GM19452 (cell line): ENCODE results near the gene TRMT112.

ENCODE experiments used
- ATAC-seq: cut with Tn5 transposase; IDR thresholded peaks from one replicate; pipeline ENCODE4 v1.9.1; 2021; ENCODE audit not compliant: unreplicated experiment

TRMT112 gene

DNA sequence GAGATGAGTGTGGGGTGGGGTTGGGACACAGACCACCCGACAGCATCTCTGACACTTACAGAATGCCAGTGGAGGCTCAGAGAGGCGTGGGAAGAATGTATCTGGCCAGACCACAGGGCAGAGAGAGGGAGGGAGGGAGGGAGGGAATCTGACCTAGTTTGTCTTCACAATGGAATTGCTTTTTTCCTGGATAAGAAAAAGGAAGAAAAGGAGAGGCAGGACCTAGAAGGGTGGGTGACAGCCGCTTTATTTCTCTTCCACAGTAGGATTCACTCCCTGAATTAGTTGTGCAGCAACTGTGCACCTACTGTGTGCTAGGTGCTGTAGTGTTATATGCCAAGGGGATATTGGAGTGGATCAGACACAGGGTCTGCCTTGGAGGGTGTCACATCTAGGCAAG, 22.6 kb downstream of the TRMT112 start:
- no peak for ATAC-seq

DNA sequence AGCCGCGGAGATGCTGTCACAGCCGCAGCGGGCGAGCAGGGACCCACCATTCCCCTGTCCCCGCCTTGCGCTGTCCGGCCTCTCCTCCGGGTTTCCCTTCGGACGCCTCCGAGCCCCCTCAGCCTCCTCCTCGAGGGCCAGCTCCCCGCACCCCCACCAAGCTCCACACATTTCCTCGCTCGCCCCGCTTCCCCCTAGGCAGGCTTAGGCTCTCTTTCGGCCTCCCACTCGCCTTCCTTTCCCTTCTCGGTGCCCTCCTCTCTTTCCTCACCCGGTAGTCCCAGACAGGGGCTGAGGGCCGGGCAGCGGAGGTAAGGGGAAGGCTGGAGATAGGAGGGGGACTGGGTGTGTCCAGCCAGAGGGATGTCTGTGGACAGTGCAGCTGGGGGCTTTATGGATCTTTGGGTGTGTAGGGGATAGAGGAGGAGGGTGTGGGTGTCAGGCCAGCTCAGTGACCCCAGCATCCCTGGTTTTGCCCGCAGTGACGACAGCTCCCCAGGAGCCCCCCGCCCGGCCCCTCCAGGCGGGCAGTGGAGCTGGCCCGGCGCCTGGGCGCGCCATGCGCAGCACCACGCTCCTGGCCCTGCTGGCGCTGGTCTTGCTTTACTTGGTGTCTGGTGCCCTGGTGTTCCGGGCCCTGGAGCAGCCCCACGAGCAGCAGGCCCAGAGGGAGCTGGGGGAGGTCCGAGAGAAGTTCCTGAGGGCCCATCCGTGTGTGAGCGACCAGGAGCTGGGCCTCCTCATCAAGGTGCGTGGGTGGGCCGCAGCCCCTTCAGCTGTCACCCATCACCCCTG, 24.7 kb downstream of the TRMT112 start:
- ATAC-seq = no peak

DNA sequence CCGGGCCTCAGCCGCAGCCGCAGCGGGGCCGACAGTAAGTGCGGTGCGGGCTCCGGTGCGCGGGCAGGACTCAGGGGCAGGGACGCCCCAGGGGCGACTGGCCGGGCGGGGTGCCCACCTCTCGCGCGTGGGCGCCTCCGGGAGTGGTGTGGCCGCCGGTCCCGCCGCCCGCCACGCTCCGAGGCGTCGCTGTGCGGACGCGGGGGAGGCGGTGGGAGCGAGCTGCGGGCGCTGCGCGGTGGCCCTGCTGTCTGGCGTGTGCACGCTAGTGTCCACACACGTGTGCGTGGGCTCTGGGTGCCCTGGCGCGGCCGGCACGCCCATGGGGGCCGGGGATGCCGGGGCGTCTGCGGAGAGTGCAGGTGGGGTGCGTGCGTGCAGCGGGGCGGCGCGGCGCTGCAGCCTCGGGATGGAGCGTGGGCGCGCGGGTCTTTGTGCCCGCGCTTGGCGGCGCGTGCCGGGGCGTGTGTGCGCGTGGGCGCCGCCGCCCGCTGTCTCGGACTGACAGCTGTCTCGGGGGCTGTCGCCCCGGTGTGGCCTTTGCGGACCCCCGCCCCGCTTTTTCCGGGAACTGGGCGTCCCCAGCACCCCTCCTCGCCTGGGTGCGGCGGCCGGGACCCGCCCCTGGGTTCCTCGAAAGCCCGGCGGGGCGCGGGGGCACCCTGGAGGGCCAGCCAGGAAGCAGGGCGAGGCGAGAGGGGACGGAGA, 25.5 kb downstream of the TRMT112 start:
- ATAC-seq = no peak

DNA sequence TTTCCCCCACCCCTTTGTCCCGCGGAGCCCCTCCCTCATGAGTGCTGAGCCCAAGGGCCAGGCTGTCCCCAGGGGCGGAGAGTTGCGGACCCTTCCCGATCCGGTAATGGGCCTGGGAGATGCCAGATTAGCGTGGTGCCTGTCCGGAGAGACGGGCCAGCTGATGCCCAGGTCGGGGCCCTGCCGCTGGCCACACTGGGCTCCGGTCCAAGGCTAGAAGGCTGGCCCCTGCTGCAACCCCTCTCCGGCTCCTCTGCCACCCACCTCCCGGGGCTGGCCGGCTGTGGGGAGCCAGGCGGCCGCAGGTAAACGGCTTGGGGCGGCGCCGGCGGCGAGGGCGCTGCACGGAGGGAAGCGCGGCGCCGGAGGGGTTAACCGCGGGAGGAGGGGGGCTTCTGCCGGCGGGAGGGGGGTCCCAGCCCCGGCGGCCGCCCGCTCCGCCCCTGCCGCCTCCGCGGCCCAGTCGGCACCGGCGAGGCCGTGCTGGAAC, 26.1 kb downstream of the TRMT112 start, which contains the start of gene KCNK4:
Gene KCNK4 (plus strand): TSS at position 41 of the 490 bp plus-strand sequence. CDS start 1,717 bp downstream, outside the sequence.
- no peak for ATAC-seq

DNA sequence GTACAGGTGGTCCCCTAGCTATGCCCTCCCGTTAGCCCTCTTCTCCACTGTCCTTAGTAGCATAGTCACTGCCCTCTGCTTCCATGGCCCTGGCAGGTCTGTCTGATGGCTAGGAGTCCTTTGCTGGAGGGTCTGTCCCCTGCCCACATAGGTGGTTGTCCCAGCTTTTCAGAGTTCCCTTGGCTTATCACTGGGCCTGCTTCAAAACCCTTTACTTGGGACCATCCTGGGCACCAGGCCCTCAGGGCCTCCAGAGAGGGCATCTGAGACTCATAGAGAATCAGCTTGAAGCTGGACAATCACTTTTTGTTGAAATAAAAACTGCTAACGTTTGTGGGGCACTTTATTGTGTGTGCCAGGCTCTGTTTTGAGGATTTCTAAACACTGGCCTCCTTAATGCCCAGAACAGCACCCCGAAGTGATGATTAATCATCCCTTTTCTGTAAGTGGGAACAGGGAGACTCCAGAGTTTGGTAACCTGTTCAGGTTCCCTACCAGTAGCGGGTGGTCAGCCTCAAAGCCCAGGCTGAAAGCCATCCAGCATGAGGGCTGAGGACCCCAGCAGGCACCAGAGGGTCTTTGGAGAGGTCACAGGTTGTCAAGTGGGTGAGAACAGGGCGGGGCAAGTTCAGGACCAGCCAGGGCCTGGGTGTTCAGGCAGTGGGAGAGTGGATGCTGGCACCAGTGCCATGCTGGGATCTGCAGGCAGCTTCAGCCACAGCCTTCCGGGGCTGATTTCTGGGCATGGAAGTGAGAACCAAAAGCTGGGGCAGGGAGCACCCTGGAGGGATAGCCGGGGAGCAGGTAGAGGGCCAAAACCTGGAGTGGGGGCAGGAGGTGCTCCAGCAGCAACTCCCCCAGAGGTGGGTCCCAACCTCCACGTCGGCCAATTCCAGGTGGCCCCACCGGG, 26.8 kb downstream of the TRMT112 start:
- no peak for ATAC-seq

DNA sequence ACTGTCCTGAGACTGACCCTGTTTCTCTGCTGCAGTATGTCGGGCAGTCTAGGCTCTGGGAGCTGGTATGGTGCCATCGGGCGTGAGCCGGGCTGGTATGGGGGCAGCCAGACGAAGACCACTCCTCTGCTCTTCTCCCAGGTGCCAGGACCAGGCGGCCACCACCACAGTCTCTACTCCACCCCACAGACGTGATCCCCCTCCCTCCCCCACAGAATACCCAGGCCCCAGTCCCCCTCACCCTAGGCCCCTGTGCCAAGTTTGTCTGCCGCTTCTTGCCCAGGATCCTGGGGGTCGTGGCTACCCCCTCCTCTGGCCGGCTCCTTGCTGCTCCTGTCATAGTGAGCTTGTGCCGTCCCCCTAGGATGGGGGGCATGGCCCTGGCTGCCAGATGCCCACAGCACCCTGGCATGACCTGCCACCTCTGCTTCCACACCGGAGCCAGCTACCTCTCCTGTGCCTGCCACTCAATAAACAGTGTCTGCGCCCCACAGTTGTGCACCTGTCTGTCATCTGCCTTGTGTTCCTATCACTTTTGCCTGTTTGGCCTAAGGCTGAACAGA, 28.3 kb downstream of the TRMT112 start:
- ATAC-seq = no peak

DNA sequence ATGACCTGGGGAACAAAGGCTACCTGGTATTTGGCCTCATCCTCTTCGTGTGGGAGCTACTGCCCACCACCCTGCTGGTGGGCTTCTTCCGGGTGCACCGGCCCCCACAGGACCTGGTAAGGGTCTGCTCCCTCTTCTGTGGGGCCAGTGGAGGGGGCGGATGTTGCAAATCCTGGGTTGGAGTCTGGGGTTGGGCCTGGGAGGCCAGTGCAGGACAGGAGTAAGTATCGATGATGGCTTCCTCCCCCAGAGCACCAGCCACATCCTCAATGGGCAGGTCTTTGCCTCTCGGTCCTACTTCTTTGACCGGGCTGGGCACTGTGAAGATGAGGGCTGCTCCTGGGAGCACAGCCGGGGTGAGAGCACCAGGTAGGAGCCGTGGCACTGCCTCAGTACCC, 29.0 kb downstream of the TRMT112 start:
- no peak for ATAC-seq

DNA sequence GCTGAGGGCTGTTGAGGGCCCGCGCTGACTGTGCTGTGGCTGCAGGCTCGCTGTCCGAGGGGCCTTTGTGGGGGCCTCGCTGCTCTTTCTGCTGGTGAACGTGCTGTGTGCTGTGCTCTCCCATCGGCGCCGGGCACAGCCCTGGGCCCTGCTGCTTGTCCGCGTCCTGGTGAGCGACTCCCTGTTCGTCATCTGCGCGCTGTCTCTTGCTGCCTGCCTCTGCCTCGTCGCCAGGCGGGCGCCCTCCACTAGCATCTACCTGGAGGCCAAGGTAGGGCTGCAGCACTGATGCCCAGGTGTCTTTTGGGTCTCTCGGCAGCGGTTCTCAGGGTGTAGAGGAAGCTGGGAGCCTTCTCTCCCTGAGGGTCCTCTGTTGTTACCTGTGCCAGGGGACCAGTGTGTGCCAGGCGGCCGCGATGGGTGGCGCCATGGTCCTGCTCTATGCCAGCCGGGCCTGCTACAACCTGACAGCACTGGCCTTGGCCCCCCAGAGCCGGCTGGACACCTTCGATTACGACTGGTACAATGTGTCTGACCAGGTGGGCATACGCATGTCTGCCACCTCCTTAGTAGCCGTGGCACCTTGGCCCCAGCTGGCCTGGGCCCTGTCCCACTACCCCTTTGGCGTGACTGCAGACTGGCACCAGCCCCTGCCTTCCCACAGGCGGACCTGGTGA, 29.5 kb downstream of the TRMT112 start:
- no peak for ATAC-seq

DNA sequence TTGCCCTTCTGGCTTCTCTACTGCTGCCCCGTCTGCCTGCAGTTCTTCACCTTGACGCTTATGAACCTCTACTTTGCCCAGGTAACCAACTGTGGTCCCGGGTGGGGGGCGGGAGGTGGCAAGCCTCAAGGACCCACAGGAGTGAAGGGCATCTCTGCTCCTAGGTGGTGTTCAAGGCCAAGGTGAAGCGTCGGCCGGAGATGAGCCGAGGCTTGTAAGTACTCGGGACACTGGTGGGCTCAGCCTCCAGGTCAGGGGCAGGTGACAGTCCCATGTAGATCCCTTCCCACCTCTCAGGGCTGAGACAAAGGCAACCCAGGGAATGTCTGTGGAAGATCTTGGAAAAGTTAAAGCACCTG, 30.6 kb downstream of the TRMT112 start:
- no peak for ATAC-seq

DNA sequence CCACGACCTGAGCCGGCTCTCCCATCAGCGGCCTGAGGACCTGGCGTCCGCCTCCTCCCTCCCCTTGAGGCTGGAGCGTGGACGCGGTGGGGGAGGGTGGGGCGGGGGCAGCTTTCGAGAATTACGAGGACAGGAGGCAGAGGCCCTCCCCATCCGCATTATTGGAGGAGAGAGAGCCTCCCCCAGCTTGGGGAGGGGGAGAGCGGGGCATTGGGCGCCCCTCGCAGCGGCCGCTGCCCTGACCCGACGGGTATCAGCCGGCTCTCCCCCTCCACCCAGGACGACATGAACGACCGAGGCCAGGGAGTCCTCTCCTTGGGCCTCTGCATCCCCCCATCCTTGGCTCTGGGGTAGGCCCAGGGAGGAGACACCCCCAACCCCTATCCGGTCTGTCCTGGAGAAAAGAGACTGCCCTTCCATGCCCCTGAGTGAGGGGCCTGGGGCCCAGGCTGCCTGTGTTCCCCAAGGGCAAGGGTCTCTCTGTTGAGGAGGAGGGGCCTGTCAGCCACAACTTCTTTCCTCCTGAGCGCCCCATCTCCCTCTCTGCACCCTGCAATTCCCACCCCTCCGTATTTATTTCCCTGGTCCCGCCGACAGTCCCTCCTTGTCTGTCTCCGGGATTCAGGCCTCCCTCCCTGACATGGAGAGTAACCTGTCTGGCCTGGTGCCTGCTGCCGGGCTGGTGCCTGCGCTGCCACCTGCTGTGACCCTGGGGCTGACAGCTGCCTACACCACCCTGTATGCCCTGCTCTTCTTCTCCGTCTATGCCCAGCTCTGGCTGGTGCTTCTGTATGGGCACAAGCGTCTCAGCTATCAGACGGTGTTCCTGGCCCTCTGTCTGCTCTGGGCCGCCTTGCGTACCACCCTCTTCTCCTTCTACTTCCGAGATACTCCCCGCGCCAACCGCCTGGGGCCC, 31.2 kb downstream of the TRMT112 start:
- no peak for ATAC-seq

DNA sequence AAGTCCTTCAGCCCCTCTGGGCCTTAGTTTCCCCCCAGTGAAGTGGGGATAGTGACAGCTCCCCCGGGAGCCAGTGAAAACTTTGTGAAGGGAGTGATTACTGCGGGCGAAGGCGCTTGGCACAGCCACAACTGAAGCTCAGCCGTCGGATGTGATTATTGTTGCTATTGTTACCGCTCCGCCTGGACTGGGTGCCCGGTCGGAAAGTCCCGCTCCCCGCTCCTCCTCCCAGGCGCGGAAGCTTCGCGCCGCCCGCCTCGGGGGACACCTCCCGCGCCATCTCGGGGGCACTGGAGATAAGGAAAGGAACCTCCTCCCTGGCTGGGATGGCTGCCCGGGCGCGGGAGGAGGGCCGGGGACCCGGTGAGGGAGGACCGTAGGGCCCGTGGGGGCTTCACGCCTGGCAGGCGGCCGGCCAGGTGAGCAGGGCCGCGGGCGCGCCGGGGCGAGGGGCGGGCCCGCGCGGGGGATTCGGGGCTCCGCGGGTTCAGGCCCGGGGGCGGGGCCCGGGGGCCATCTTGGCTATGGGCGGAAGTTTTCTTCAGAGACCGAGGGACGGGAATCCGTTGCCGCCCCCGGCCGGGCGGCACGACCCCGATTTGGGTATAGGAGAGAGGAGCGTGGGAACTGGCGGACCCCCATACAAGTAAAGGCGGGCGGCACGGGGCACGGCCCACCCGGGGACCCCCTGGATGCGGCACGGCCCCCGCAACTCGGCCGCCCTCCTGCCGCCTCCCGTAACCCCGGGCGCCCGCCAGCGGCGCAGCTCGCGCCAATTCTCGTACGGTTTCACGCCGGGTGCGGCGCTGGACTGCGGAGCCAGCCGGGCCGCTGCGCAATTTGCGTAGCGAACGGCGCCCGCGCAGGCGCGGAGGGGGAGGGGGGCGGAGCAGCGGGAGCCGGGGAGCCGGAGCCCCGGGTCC, 32.1 kb downstream of the TRMT112 start, which contains the start of gene GPR137:
Gene GPR137 (plus strand): TSS at position 887 of the 923 bp plus-strand sequence. CDS start 677 bp downstream, outside the sequence.
- ATAC-seq = peak; percentile 67

DNA sequence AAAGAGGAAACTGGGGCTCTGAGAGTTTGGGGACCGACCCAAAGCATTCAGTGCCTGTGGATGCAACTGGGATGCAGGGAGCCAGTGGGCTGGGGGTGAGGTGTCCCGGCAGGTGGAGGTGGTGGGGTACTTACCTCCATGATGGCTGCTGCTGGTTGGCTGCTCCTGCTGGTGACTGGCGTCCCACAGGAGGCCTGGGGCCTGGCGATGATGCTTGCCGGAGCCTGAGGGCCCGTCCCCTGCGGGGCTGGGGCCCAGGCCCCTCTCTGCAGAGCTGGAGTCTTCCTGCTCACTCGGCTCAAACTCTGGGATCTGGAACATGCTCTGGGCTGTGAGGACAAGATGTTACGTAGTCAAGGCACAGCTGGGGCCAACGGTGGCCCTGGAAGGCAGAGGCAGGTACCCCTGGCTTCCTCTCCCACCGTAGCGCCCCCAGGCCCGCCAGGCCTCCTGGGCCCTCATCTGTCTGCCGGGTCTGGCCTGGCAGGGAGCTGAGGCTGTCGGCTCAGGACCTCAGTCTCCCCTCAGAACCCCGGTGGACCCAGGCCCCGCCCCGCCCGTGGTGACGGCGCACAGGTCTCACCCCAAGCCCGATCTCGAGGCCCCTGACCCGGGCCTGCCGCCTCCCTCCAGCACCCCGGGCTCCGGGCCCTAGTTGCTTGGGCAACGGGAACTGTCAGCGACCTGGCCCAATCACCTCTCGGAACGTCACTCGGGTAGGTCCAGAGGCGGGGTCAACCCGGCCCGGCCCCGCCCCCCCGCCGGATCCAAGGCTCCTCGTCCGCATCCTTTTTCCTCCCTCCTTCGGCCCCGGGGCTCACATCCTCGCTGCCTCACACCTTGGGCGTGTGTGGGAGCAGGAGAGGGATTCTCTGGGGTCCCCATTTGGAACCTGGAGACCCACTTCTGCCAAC, 33.1 kb downstream of the TRMT112 start, which contains the start of gene BAD:
Gene BAD (minus strand): TSS at position 618 of the 914 bp plus-strand sequence. CDS start 297 bp downstream, at position 321.
- ATAC-seq = peak; percentile 60

DNA sequence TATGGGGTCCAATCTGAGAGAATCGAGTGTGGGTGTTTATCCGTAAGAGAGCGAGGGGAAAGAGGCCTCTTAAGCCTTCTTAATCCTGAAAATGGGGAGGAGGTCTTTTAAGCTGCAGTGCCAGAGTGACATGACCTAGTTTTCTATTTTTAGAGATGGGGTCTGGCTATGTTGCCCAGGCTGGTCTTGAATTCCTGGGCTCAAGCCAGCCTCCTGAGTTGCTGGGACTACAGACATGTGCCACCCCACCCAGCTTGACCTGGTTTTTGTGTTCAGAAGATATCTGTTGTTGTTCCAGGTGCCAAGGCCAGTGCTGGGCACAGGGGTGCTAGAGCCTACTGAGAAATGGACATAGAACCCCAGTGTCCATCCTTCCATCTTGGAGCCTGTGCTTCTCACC, 34.3 kb downstream of the TRMT112 start:
- no peak for ATAC-seq

DNA sequence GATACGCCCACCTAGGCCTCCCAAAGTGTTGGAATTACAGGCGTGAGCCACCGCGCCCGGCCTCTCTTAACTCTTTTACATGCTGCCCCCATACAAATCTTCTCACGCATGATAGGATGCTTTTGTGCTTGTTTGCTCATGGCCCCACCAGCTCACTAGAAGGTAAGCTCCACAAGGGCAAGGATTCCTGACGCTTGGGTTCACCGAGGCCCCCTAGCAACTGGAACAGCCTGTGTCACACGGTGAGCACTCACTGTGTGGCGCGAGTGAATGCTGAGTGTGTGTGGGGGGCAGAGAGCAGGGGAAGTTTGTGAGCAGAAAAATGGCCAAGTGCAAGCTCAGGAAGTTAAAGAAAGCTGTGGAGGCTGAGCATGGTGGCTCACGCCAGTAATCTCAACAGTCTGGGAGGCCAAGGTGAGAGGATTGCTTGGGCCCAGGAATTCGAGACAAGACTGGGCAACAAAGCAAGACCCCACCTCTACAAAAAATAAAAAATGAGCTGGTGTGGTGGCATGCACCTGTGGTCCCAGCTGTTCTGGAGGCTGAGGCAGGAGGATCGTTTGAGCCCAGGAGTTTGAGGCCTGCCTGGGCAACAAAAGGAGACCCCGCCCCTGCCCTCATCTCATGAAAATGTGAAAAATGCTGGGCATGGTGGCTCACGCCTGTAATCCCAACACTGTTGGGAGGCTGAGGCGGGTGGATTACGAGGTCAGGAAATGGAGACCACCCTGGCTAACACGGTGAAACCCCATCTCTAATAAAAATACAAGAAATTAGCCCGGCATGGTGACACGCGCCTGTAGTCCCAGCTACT, 35.2 kb downstream of the TRMT112 start:
- ATAC-seq = no peak

DNA sequence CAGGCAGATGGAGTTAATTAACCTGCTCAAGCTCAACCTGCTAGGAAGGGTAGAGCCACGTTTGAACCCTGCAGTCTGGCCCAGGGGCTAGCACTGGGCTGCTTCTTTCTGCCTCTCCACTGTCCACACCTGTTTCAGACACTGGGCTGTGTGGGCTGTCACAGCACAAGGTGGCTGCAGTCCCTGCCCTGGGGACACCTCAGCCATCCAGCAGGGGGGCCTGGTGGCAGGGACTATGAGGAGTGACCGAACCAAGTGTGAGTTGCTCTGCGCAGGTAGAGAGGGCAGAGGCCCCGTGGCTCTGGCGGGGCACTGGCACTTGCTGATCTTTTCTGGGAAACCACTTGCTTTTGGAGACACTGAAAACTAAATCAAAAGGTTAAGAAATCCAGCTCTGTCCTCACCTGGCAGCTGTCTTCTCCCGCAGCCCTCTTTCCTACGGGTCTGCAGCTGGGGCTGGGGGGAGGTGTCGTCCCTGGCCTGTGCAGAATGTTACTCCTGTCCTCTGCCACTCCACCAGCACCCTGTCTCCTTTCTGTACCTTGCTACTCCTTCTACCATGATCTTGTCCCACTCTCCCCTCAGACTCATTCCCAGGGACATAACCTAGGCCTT, 38.7 kb downstream of the TRMT112 start:
- no peak for ATAC-seq
